Measurements from ENCODE around the gene IL12A. TPM values are rescaled to one million over a fixed set of nuclear protein-coding genes. Genes with fewer than 3 reads are reported as not detected.

The IL12A gene
- total RNA-seq, 1 experiment from 2014 or later: 1.0 TPM

DNA sequence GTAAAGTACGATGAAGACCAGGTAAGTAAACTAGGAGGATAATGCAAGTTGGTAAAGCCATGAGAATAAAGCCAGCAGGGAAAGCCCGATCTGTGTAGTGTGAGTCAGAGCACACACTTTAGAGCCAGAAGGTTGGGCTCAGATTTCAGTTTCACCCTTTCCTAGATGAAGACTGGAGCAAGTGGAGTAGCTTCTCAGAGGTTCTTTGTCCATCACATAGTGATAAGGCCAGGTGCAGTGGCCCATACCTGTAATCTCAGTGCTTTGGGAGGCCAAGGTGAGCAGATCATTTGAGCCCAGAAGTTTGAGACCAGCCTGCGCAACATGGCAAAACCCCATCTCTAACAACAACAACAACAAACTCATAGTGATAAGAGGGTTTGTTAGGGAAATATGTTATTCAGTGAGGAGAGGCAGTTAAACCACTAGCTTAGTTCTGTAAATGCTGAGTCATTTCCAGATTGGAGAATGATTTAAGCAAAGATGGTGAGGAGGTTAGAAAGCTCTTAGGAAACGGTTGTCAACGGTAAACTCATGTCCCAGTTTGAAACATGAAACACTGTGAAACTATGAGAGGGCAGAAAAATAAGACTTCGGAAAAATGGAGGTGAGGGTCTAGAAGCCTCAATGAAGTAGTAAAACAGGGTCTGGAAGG, 39.0 kb downstream of the IL12A start:
- no peaks in the 10 kb centered on the region for H3K4me1 Mint-ChIP-seq
- no peak overlapping the region for H3K27ac Mint-ChIP-seq
- no peaks in the 10 kb centered on the region for H3K36me3 Mint-ChIP-seq
- H3K27me3 Mint-ChIP-seq (ENCODE audit: low read depth): peaks cover 2% of the 10 kb centered on the region; the same call in 1 of the 2 replicates
- TF ChIP-seq ATF2 (CRISPR knock-in tag; IDR thresholded peaks at IDR 0.05; ENCODE audit: borderline replicate concordance, low read depth): no peak
- TF ChIP-seq SMAD4 (CRISPR knock-in tag; IDR thresholded peaks at IDR 0.05): no peak
- TF ChIP-seq STAT6 (CRISPR knock-in tag; conservative IDR thresholded peaks at IDR 0.05; ENCODE audit: low read depth): no peak
- TF ChIP-seq CREM (CRISPR knock-in tag; IDR thresholded peaks at IDR 0.05): no peak
- TF ChIP-seq MXD4 (CRISPR knock-in tag; IDR thresholded peaks at IDR 0.05; ENCODE audit: borderline replicate concordance): no peak
- TF ChIP-seq AR (CRISPR knock-in tag; IDR thresholded peaks at IDR 0.05): no peak
- no peak for TF ChIP-seq ZNF281 (CRISPR knock-in tag; IDR thresholded peaks at IDR 0.05)
- TF ChIP-seq ZNF416 (CRISPR knock-in tag; IDR thresholded peaks at IDR 0.05): no peak
- TF ChIP-seq, protein P1, sequence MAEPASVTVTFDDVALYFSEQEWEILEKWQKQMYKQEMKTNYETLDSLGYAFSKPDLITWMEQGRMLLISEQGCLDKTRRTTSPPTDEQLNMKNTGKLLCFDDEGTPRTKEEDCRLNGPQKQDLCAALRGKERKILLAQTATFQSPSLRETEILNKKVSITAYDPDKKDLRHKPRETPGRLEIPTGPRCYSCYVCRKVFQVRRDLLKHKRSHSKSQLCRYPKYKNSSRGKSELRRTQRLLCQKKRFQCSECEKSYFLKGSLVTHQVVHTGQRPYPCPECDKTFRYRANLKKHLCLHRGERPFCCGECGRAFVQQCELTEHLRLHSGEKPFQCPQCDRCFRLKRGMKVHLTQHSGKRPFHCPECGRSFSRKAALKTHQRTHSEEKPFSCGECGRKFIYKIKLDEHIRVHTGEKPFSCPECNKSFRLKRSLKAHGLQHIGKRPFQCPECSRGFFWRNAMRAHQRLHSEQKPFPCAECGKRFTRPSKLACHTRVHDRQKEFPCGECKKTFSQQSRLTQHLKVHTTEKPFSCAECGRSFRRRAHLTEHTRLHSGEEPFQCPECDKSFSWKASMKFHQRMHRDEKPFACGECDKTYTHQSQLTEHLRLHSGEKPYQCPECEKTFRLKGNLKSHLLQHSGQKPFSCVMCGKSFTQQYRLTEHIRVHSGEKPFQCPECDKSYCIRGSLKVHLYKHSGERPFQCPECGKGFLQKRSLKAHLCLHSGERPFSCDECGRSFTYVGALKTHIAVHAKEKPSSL (CRISPR knock-in tag; conservative IDR thresholded peaks at IDR 0.05): no peak
- TF ChIP-seq, protein P2, sequence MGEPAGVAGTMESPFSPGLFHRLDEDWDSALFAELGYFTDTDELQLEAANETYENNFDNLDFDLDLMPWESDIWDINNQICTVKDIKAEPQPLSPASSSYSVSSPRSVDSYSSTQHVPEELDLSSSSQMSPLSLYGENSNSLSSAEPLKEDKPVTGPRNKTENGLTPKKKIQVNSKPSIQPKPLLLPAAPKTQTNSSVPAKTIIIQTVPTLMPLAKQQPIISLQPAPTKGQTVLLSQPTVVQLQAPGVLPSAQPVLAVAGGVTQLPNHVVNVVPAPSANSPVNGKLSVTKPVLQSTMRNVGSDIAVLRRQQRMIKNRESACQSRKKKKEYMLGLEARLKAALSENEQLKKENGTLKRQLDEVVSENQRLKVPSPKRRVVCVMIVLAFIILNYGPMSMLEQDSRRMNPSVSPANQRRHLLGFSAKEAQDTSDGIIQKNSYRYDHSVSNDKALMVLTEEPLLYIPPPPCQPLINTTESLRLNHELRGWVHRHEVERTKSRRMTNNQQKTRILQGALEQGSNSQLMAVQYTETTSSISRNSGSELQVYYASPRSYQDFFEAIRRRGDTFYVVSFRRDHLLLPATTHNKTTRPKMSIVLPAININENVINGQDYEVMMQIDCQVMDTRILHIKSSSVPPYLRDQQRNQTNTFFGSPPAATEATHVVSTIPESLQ (CRISPR knock-in tag; IDR thresholded peaks at IDR 0.05): no peak
- TF ChIP-seq ATF1 (CRISPR knock-in tag; IDR thresholded peaks at IDR 0.05): no peak
- no peak for TF ChIP-seq MLX (CRISPR knock-in tag; IDR thresholded peaks at IDR 0.05)
- TF ChIP-seq TP53 (CRISPR knock-in tag; IDR thresholded peaks at IDR 0.05): no peak
- no peak overlapping the region for H3K4me3 Mint-ChIP-seq
- ChIA-PET CTCF (interaction anchor here (1.2 kb wide), 1 partner anchor 39 kb away, joined by 3 read pairs; the partner anchor contains the start of gene IL12A), POLR2A (interaction anchor here (1.0 kb wide), 1 partner anchor 198 kb away, joined by 3 read pairs; no protein-coding TSS in a partner anchor)
- no peaks in the 10 kb centered on the region for H3K9me3 Mint-ChIP-seq
- DNase-seq (ENCODE audit: low spot score): no peak
- no peak for ATAC-seq

All from WTC11 (cell line).